Measurements from ENCODE around the gene UBE2M.
A peak's percentile ranks its signal among the peaks of the same experiment; 100 is the strongest.

UBE2M gene

DNA sequence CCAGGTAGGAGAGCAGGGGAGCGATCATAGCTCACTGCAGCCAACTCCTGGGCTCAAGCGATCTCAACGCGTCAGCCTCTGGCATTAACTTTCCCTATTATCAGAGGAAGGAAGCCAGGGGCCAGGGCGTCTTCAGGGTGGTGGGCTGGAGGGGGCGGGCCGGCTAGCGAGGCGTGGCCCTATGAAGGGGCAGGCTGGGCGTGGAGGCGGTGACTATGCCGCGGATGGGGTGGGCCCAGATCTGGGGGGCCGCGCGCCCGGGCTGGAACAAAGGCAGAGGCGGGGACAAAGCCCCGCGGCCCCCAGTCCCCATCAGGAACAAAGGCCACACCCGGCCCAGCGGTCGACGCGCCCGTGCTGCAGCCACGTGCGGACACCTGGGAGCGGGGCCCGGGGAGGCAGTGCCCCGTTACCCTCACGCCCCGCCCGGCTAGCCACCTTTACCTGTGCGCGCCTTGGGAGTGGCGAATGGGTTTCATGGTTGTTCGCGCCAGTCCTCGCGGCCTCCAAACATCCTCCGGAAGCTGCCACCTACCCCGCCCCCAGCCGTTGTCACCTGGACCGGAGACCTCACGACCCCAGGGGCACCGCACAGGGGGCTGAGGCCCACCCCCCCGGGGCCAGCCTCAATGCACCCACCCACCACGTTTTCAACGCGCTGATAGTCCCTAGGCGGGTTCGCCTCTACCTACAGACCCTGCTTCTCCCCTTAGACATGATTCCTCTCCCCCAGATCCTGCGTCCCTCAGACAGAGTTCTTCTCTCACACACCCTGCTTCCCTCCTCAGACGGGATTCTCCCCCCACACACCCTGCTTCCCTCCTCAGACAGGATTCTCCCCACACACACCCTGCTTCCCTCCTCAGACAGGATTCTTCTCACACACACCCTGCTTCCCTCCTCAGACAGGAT lies 19.9 kb downstream of the UBE2M start:
- DNase-seq = no peak

DNA sequence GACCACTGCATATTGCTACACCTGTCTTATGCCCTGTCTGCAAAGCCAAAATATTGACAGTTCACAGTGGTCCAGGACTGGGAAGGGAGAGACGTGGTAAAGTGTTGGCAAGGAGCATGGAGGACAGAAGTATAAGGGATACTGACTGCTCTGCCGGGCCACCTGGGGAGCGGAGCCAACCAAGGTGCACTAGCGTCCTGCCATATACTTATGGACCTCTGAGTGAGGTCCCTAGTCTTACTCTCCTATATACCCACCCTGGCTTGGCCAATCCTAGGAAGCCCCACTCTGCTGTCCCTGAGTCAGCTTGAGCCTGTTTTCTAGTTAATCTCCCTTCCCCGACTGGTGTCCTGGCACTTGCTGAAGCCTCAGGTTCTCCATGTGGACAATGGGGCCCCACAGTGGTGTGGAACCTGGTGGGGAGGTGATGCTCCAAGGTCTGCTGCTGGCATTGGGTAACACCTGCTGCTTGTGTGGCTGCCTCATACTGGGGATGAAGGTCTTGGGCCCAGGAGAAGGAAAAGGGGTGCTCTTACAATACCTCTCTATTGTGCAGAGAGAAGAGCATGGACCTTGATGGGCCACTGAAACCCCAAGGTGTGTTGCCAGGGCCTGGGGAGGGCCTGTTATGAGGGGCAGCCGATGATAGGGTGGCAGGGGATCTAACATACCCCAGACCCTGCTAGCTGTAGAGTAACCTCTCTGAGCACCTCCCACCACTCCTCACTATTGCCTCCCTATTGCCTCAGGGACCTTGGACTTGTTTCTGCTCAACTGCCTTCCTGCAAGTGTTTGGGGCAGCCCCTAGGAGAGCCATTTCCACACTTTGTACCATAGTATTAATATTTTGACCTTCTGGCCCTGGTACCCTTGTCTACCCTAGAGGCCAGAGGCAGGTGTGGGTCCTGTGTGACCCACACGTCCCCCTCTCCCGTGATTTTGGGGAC lies 21.3 kb downstream of the UBE2M start:
- DNase-seq = no peak

DNA sequence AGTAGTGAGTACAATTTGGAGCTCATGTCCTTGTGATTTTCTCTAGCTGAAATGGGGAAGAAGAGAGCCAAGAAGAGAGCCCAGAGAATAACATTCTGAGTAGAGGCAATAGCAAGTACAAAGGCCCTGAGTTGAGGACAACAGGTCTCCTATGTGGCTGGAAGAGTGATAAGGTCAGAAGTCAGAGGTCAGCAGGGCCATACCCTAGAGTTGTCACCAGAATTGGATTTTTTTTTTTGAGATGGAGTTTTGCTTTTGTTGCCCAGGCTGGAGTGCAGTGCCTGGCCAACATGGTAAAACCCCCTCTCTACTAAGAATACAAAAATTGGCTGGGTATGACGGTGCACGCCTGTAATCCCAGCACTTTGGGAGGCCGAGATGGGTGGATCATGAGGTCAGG lies 22.6 kb downstream of the UBE2M start:
- DNase-seq = no peak

DNA sequence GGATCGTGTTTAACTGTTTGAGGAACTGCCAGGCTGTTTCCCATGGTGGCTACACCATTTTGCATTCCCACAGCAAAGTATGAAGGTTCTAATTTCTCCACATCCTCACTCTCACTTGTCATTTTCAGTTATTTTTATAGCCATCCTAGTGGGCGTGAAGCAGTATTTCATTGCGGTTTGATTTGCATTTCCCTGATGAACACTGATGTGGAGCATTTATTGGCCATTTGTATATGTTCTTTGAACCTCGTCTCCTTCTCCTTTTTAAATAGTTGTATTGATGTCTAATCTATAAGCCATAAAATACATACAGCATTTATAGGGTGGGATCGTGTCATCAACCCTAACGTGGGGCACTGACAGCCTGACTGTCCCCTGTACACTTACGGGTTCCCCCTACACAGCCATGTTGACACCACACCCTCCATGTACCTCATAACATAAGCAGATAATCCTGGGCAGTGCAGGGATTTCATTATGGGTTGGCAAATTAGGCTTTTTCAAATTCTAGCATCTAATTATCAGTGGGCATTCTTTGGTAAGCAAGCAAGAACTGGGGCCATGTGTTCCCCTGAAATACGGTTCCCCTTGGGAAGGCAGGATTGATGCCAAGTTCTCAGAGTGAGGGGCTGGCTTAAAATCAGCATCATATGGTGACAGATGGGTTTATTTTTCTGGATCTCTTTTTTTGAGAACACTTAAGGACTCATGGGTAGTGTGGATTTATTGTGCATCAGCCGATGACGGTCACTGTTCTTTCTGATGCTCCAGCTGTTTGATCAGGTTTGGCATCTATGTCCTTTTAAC lies 27.2 kb downstream of the UBE2M start:
- no peak for DNase-seq

DNA sequence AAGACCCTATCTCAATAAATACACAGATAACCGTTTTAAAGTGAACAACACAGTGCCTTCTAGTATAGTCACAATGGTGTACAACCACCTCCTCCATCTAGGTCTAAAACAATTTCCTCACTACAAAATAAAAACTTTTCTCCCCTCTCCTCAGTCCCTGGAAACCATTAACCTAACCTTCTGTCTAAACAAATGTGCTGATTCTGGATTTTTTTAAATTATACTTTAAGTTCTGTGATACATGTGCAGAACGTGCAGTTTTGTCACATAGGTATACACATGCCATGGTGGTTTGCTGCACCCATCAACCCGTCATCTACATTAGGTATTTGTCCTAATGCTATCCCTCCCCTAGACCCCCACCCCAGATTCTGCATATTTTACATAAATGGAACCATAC lies 29.0 kb downstream of the UBE2M start:
- no peak for DNase-seq

DNA sequence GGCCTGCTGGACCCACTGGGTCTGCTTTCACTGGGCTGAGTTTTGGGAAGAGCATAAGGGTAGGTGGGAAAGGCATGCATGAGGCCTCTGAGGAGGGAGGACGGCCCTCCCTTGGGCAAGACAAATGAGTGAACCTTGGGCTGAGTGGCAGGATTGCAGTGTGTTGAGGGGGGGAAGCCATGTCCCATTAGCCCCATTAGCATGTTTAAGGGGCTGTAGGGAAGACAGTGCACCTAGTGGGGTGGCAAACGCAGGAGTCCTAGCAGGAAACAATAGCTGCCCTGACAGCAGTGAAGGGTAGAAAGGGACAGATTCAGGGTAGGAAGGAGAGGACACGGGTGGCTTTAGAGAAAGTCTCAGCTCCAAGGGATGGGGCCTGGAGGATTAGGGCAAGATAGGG lies 35.7 kb downstream of the UBE2M start:
- DNase-seq = no peak

DNA sequence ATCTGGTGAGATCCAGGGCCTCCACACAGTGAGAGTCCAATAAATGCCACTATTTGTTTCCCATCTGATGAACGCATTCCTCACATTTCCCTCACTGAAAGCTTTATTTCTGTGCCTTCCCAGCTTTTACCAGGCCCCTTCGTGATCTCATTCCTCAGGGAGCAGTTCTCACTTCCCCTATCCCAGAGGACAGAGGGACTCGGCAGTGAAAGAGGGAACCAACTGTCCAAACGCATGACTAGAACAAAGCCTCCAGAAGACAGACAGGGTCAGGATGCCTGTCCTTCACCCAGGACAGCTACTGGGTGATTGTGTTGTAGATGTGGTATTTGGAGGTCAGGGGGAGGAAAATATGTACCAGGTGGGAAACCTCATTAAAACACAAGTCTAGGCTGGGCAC lies 36.8 kb downstream of the UBE2M start:
- no peak for DNase-seq

DNA sequence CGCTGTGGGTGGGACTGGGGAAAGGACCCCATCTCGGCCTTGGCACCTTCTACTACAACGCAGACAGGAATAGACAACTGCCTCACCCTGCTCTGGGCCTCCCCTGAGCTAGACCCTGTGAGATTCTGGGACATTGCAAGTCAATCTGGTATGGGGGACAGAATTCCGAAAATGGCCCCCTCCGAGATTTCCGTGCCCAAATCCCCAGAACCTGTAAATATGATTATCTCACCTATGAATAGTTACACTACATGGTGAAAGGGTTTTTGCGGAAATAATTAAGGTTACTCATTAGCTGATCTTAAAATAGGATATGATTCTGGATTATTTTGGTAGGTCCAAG lies 38.2 kb downstream of the UBE2M start:
- DNase-seq = no peak

DNA sequence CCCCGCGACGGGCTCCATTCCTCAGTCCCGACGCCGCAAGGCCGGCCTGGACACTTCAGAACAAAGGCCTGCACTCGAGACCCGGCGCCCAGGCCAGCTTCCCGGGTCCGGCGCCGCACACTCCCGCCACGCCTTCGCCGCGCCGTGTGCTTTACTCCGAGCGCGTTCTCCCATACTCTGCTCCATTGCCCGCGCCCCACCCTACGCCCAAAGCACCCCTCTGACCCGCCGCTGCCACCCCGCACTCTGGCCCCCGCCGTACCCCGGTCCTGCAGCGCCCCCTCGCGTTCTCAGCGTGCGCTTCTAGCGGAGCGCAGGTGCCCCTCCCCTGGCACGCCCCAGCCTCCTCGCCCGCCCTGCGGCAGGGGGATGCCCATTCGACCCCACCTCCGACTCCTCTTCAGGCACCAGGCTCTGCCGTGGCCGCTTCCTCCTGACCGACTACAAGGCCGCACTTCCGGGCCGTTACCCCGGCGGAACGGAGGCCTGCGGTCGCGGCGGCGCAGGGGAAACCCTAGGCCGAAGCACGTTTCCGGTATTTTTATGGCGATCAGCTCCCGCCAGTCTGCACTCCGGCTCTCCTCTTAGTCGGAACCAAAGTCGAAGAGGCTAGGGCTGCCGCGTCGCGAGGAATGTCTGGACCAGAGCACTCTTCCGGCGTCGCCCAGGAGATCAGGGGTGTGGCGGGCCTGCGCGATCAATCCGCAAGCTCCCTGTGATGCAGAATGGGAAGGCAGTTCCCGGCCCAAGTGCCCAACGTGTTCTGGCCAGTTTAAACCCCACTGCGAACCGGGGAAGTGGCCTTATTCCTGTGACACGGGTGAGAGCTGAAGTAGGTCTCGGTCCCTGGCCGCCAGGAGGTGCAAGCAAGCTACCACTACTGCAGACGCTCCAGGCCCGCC lies 38.8 kb downstream of the UBE2M start, which contains the start of gene ZBTB45:
Gene ZBTB45 (minus strand): TSS at position 456 of the 902 bp plus-strand sequence. CDS start 2,137 bp downstream, outside the sequence.
- peak; percentile 98 for DNase-seq

DNA sequence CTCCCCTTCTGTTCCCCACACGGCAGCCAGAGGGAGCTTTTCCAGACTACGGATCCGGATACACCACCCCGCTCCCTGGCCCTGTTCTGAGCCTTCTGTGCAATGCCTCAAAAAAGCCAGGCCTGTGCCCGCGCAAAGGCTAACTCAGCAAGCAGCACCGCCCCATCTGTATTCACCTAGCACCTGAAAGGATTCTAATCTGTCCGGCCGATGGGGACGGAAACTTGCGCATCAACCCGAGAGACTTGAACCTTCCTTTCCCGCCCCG lies 39.4 kb downstream of the UBE2M start:
- peak; percentile 80 for DNase-seq

DNA sequence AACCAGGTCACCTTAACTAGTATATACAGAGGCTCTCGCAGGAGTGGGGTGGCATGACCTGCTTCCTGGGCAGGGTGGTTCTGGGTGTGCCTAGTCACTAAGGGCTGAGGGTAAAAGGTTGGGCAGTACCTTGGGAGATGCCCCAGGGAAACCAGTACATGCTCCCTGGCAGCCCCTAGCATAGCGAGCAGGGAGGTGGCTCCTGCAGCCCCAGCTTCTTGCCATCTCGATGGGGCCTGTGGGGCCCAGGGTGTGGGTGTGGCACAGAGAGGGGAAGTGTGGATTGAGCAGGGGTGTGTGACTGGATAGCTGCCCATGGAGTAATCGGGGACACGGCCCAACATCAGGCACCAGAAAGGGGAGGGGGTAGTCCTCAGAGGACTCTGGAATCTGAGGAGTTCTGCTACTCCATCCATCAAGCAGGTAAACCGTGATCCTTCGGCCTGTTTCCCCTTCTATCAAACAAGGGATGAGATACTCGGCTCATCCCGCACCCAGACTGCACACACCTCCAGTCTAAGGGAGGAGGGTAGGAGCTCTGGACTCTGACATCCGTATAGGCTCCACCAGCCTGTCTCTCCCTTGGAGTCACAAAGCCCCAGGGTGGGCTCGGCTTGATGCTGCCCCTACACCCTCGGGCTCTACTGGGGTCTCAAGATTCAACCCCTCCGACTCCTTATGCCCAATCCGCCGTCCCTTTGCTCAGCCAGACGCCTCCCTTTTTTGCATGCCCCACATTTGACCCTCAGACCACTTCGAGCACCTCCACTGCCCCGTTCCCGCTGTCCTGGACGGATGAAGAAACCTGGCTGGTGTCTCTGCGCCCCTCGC lies 39.9 kb downstream of the UBE2M start:
- DNase-seq = no peak

DNA sequence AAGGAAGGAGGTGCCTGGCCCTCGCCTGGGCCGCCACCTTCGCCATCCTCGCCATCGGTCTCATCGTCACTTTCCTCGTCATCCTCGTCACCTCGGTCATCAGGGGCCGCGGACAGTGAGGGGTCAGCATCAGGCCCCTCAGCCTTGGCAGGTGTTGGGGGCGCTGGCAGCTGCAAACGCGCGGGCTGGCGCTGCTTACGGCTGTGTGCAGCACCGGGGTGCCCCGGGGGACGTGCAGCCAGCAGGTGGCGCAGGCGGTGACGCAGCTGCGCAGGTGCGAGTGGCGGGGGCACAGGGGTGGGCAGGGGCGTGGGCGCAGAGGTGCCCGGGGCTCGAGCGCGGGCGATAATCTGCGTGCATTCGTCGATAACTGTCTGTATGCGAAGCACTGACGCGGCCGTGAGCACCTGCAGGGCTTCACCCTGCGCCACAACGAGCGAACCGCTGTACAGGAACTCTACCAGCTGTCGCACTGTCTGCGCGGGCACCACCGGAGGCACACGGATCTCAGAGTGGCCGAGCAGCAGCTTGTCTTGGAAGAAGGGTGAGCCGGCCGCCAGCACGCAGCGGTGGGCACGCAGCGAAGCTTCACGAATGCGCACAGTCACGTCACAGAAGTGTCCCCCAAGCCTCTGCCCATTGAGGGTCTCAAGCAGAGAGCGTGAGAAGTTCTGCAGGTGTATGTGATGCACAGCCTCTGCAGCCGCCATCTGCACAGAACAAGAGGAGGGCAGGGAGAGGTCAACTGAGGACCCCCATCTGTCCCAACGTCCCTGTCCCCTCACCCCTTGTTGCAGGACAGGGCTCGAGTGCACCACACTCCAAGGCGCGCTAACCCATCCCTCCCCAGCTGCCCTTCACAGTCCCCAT lies 41.2 kb downstream of the UBE2M start:
- DNase-seq = no peak

DNA sequence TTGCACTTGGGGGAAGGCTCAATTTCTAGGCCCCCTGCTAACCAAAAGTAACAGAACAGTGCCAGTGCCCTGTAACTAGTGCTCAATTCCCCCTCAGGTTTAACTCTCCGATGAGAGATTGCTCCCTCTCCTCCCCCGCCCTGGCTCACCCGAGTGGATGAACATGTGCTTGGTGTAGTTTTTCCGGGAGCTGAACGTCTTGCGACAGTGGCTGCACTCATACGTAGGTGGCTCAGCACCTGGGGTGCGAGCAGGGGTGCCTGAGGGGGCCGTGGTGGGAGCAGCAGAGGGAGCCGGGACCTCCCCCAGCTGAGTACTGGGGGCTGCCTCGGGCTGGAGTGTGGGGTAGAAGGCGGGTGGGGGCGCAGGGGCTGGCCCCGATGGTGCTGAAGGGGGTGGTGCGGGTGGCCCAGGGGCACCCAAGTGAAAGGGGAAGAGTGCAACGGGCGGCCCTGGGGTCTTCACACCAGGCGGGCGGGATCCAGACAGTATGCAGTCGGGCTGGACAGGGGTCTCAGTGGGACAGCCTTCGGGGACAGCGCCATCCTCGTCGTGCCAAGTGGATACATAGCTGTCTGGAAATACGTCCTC lies 42.1 kb downstream of the UBE2M start:
- DNase-seq = no peak

DNA sequence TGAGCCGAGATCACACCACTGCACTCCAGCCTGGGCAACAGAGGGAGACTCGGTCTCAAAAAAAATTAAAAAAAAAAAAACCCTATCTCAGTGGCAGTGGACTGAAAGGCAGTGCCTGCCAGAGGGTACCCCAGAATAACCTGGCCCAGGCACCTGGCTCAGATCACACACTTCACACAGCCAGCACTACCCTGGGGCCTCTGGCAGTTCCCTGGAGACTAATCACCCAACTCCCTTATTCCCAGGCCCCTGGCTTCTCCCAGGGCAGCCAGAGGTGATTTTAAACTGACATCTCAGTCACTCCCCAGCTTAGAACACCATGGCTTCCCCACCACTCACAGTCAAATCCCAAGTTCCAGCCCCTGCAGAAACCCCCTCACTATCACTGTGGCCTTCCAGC lies 43.2 kb downstream of the UBE2M start:
- no peak for DNase-seq

DNA sequence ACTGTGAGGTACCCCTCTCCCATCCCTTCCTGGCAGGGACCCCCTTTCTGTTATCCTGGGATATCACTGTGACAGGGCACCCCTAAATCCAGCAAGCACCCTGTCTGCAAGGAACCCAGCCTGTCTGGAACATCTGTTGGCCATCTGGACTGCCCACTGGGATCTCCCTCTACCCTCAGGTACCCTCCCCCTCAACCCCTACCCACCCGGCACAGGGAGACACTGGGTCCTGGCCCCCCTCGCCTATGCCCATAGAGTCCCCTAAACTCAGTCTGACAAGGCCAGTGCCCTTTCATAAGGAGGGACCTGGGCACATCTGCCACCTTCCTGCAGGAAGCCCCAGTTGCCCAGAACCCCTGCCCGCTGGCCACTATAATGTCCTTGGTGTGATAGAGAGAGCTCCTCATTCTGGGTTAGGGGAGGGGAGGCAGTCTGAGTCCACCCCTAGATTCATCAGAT lies 43.8 kb downstream of the UBE2M start:
- DNase-seq = no peak

DNA sequence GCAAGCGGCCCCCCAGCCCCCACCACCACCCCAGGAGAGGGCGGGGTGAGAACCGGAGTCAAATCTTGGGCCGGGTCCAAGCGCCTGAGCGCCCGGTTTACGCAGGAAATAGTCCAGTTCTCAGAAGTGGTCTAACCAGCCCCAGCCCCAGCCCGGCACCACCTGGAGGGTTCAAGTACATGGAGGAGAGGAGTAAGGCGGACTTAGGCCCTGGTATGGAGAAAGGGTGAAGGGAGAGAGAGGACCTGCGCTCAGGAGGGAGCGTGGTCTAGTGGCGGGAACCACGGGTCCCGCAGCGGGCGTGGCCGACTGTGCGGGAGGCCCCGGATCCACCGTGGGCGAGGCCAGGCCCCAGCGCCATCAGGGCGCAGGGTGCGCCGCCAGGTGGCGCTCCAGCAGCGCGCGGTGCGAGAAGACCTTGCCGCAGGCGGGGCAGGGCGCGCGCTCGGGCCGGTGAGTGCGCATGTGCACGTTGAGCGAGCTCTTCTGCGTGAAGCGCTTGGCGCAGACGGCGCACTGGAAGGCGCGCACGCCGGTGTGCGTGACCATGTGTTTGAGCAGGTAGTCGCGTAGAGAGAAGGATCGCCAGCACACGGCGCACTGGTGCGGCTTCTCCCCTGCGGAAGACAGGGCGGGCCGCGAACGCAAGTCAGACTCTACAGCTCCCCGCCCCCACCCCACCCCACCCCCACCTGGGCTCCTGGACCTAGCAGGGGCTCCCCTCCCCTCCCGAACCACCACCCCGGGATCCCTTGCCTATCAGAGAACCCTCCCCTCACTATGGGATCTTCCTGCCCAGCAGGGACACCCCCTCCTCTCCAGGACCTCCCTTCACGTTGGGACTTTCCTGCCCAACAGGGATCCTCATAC lies 44.5 kb downstream of the UBE2M start:
- DNase-seq = peak; percentile 88

DNA sequence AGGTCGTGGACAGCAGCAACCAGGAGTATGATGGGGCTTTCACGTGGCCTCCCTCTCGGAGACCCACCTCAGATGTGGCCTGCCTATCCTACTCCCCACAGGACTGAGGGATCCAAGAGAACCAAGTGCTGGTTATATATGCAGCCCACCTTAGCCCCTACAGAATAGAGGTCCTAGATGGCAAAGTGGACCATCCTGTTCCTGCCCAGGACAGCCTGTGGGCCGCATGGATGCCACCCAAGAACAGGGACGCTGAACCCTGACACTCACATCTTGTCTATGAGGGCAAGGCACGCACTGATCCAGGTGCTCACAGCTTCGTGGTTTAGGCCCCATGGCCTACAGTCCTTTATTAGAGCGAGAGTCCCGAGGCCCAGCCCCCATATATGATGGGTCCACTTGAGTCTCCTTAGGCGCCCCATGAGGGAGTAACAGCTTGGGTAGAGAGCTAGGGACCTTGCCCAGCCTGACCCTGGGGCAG lies 45.2 kb downstream of the UBE2M start:
- no peak for DNase-seq

Measured in fibroblast of skin of right biceps (primary cell).